AML-193 (cell line): ENCODE results near the gene PROKR1.

Experiments used
- DNase-seq, 2 experiments: peaks; one replicate each; lab custom pipeline; 2025; lab: John Stamatoyannopoulos, UW

The PROKR1 gene

DNA sequence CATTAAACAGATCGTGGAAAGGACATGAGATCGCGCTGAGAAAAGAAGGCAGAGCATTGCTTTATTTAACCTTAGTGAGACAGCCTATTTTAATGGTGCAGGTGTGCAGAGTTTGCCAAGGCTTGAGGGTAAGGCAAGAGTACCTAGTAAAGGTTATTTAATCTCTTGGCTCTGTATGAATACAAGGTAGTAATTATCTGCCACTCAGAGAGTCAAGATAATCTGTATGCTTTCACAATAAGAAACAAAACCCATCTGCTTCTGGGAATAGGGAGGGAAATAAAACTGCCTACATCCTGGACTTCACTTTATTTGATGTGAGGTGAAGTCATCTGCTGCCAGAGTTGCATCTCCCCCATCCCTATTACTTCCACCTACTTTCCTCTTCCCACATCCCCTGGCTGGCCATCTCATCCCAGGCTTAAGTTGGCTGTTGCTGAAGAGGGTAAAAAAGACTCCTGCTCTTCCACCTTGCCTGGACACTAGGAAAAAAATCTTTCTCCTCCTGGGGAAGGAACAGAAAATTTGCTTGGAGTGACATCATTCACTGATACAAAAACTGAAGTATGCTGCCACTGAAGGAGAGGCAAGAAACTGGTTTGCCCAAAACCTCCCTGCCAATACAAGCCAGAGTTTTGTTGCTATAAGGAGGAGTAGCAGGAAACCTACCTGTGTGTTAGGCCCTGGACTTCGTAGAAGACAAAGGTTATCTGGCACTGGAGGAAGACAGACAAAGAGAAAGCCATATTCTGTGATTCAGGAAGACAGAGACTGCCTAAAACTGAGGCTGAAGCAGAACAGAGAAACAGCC is 55.4 kb downstream of the PROKR1 start:
- DNase-seq, result no peak

DNA sequence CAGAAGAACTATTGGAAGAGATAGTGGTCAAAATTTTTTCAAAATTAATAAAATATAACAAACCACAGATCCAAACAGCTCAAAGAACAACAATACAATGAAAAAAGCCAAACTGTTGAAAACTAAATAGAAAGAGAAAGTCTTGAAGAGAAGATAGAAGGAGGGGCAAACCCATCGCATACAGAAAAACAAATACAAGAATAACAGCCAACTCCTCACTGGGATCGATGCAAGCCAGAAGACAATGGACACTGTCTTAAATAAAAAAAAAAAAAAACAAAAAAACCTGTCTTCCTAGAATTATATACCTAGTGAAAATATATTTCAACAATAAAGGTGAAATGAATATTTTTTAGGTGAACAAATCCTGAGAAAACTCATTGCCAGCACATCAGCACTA is 57.2 kb downstream of the PROKR1 start:
- no peak for DNase-seq

DNA sequence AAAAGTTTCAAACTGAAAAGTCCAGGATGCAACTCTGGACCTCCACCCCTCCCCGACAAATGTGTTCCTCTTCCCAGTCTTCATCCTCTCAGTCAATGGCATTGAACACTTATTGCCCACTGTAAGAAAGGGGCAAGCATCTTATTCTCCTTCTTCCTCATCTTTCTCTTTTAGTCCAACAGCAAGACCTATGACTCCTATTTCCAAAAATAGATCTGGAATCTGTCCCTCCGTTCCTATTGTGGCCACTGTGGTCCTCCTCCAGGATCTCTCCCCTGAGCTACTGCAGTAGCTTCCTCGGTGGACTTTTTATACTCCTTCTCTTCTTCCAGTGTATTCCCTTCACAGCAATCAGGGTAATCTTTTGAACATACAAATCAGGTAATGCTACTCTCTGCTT is 63.3 kb downstream of the PROKR1 start:
- no peak for DNase-seq
